Neural cell (in vitro differentiated cells): ENCODE measurements around the gene MAGI1.

Experiments used
- EP300 ChIP-seq: fragments of 450-650 bp; conservative IDR thresholded peaks from 2 replicates; pipeline ENCODE4 v1.6.1; 2014; ENCODE audit warnings: antibody characterized with exemption, mild to moderate bottlenecking, moderate library complexity; ENCODE audit not compliant: poor library complexity, severe bottlenecking
- EZH2 ChIP-seq: fragments of 200-600, 300-800 bp; shearing (Covaris generic), sonication (generic); IDR thresholded peaks from 2 replicates; pipeline ENCODE4 v1.6.1; 2014; ENCODE audit warnings: antibody characterized with exemption, low read length, borderline replicate concordance, mild to moderate bottlenecking; ENCODE audit not compliant: insufficient read depth, poor library complexity, severe bottlenecking
- MXI1 ChIP-seq: fragments of 450-650 bp; conservative IDR thresholded peaks from 2 replicates; pipeline ENCODE4 v1.6.1; 2014; ENCODE audit warnings: antibody characterized with exemption, mild to moderate bottlenecking; ENCODE audit not compliant: poor library complexity, severe bottlenecking
- TF ChIP-seq, protein P1 (sequence below): fragments of 450-650 bp; IDR thresholded peaks from 2 replicates; pipeline ENCODE4 v1.5.1; 2014; ENCODE audit warnings: antibody characterized with exemption, mild to moderate bottlenecking, moderate library complexity; ENCODE audit not compliant: poor library complexity, severe bottlenecking
- TF ChIP-seq, protein P2 (sequence below): IDR thresholded peaks from 2 replicates; pipeline ENCODE4 v1.6.1; 2012; ENCODE audit warnings: borderline replicate concordance

DNA sequence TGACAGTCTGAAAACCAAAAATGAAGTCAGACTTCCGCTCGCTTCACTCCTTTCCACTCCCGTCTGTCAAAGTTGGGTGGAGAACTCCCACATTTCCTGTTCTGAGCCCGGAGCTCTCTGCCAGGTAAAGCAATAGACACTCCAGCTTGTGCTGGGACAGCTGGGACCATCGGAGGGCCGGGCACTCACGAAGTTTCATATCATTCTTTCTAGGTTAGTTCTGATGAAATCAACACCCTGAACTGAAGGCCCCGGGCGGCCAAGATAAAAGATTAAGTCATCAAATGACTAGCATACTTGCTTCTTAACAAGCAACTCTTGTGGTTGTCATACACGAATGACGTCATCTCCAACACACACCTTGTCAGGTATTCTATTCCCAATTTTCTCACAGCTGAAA is 42.1 kb downstream of the MAGI1 start:
- TF ChIP-seq, protein P1, sequence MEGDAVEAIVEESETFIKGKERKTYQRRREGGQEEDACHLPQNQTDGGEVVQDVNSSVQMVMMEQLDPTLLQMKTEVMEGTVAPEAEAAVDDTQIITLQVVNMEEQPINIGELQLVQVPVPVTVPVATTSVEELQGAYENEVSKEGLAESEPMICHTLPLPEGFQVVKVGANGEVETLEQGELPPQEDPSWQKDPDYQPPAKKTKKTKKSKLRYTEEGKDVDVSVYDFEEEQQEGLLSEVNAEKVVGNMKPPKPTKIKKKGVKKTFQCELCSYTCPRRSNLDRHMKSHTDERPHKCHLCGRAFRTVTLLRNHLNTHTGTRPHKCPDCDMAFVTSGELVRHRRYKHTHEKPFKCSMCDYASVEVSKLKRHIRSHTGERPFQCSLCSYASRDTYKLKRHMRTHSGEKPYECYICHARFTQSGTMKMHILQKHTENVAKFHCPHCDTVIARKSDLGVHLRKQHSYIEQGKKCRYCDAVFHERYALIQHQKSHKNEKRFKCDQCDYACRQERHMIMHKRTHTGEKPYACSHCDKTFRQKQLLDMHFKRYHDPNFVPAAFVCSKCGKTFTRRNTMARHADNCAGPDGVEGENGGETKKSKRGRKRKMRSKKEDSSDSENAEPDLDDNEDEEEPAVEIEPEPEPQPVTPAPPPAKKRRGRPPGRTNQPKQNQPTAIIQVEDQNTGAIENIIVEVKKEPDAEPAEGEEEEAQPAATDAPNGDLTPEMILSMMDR = no peak
- no peak for TF ChIP-seq MXI1
- no peak for TF ChIP-seq EP300
- TF ChIP-seq EZH2 = no peak
- TF ChIP-seq, protein P2, sequence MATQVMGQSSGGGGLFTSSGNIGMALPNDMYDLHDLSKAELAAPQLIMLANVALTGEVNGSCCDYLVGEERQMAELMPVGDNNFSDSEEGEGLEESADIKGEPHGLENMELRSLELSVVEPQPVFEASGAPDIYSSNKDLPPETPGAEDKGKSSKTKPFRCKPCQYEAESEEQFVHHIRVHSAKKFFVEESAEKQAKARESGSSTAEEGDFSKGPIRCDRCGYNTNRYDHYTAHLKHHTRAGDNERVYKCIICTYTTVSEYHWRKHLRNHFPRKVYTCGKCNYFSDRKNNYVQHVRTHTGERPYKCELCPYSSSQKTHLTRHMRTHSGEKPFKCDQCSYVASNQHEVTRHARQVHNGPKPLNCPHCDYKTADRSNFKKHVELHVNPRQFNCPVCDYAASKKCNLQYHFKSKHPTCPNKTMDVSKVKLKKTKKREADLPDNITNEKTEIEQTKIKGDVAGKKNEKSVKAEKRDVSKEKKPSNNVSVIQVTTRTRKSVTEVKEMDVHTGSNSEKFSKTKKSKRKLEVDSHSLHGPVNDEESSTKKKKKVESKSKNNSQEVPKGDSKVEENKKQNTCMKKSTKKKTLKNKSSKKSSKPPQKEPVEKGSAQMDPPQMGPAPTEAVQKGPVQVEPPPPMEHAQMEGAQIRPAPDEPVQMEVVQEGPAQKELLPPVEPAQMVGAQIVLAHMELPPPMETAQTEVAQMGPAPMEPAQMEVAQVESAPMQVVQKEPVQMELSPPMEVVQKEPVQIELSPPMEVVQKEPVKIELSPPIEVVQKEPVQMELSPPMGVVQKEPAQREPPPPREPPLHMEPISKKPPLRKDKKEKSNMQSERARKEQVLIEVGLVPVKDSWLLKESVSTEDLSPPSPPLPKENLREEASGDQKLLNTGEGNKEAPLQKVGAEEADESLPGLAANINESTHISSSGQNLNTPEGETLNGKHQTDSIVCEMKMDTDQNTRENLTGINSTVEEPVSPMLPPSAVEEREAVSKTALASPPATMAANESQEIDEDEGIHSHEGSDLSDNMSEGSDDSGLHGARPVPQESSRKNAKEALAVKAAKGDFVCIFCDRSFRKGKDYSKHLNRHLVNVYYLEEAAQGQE = no peak
